ENCODE data around the gene TFPI. TPM values are rescaled to one million over a fixed set of nuclear protein-coding genes. Genes with fewer than 3 reads are reported as not detected.

The TFPI gene
- total and polyA plus RNA-seq, 12 donors: 12.6 to 51.0 (median 21.0) TPM

- peak overlapping the region in 1 of 10 donors; percentile 19 for H3K27ac ChIP-seq
- intact Hi-C loops (cut with DNase I): no loop called here
- TF ChIP-seq CTCF (IDR thresholded peaks at IDR 0.05): no peak
- no peak for DNase-seq
- H3K27me3 ChIP-seq: no peaks in the 10 kb centered on the region
- H3K36me3 ChIP-seq: peaks cover 0 to 33% (median 0%) of the 10 kb centered on the region in 9 donors
- H3K9me3 ChIP-seq: no peaks in the 10 kb centered on the region
- 75 to 80% methylated on average over 1 of the region's 1 CpG for WGBS, 2 donors
- no peak for ATAC-seq
- H3K4me3 ChIP-seq: no peak overlapping the region
- peaks cover 0 to 22% (median 3%) of the 10 kb centered on the region in 9 donors for H3K4me1 ChIP-seq
Observed at GRCh38 chr2:187485523-187485922, 68.7 kb downstream of the TFPI start.

- no peak overlapping the region for H3K27ac ChIP-seq
Observed at GRCh38 chr2:187483537-187483936, 70.7 kb downstream of the TFPI start.

GRCh38 chr2:187482796-187483195, 71.4 kb downstream of the TFPI start:
- TF ChIP-seq CTCF (IDR thresholded peaks at IDR 0.05): no peak
- 74 to 83% methylated on average over 5 of the region's 5 CpGs for WGBS, 2 donors
- DNase-seq: no peak
- peaks cover 0 to 24% (median 3%) of the 10 kb centered on the region in 9 donors for H3K4me1 ChIP-seq
- no peak for ATAC-seq
- H3K36me3 ChIP-seq: peaks cover 0 to 47% (median 2%) of the 10 kb centered on the region in 9 donors
- no peaks in the 10 kb centered on the region for H3K9me3 ChIP-seq
- H3K4me3 ChIP-seq: no peak overlapping the region
- intact Hi-C loops (cut with DNase I): no loop called here
- H3K27me3 ChIP-seq: no peaks in the 10 kb centered on the region
- H3K27ac ChIP-seq: peak overlapping the region in 1 of 10 donors; percentile 22

More at GRCh38 chr2:187483537-187483936, 70.7 kb downstream of the TFPI start:
- H3K4me3 ChIP-seq: no peak overlapping the region
- no peak for DNase-seq
- TF ChIP-seq CTCF (IDR thresholded peaks at IDR 0.05): no peak
- H3K36me3 ChIP-seq: peaks cover 0 to 39% (median 2%) of the 10 kb centered on the region in 9 donors
- H3K9me3 ChIP-seq: no peaks in the 10 kb centered on the region
- H3K27me3 ChIP-seq: no peaks in the 10 kb centered on the region
- intact Hi-C loops (cut with DNase I): no loop called here
- 20 to 26% methylated on average over 2 of the region's 2 CpGs for WGBS, 2 donors
- peaks cover 0 to 22% (median 0%) of the 10 kb centered on the region in 9 donors for H3K4me1 ChIP-seq
- no peak for ATAC-seq

- Histone ChIP-seq H3K4me3 (no peak overlapping the region), H3K9me3 (no peaks in the 10 kb centered on the region), H3K4me1 (peaks cover 0 to 35% (median 12%) of the 10 kb centered on the region in 9 donors), H3K27me3 (no peaks in the 10 kb centered on the region), H3K36me3 (peaks cover 0 to 52% (median 2%) of the 10 kb centered on the region in 9 donors), H3K27ac (no peak overlapping the region)
- DNase-seq: no peak
- no peak for ATAC-seq
- TF ChIP-seq CTCF (IDR thresholded peaks at IDR 0.05): no peak
- intact Hi-C loops (cut with DNase I): no loop called here
- WGBS, 2 donors: 58 to 65% methylated on average over 3 of the region's 3 CpGs
Observed at GRCh38 chr2:187481543-187481942, 72.7 kb downstream of the TFPI start.
